GM19351 (cell line): ENCODE data around the gene CHRD.

Experiments used
- ATAC-seq: cut with Tn5 transposase; IDR thresholded peaks from one replicate; pipeline ENCODE4 v1.9.1; 2021; ENCODE audit warnings: mild to moderate bottlenecking, moderate library complexity; ENCODE audit not compliant: unreplicated experiment

The CHRD gene

DNA sequence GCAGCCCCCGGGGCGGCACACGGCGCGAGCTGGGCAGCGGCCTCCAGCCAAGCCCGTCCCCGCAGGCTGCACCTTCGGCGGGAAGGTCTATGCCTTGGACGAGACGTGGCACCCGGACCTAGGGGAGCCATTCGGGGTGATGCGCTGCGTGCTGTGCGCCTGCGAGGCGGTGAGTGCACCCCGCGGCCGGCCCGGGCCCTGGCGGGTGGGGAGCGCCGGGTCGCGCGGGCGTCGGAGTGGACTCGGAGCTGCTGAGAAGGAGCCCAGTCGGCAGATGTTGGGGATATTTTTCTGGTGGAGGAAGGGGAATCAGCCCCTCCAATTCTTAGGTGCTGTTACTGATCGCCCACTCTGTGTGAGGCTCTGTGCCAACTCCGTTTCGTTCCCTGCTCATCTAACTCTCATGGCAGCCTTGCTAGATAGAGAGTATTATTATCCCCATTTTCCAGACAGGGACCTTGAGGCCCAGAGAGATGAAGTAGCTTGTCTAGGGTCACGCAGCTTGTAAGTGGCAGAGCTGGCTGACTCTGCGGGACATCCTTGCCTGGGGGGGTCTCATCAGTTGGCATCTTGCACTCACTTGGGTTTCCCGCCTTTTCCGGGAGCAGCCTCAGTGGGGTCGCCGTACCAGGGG, 890 bp downstream of the CHRD start:
- ATAC-seq: no peak

DNA sequence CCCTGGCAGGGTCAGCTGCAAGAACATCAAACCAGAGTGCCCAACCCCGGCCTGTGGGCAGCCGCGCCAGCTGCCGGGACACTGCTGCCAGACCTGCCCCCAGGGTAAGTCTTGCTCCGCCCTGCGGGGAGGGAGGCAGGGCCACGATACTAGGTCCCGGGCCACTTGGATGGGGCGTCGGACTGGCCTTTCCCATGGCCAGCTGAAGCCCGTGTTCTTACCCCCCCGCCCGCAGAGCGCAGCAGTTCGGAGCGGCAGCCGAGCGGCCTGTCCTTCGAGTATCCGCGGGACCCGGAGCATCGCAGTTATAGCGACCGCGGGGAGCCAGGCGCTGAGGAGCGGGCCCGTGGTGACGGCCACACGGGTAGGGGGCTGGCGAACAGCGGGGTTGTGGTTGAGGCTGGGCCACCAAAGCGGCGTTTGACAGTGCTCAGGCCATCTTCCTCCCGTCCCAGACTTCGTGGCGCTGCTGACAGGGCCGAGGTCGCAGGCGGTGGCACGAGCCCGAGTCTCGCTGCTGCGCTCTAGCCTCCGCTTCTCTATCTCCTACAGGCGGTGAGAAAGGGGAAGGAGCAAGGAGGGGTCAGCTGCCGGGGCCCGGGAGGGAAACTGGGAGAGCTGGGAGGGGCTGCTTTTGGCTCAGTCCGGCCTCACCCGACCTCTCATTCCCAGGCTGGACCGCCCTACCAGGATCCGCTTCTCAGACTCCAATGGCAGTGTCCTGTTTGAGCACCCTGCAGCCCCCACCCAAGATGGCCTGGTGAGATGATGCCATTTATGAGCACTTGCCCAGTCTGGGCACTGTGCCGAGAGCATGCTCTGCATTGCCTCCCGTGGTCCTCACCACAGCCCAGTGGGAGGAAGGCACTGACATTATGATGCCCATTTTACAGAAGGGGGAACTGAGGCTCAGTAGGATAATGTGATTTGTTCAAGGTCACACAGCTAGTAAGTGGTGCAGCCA, 1.7 kb downstream of the CHRD start:
- ATAC-seq: no peak

DNA sequence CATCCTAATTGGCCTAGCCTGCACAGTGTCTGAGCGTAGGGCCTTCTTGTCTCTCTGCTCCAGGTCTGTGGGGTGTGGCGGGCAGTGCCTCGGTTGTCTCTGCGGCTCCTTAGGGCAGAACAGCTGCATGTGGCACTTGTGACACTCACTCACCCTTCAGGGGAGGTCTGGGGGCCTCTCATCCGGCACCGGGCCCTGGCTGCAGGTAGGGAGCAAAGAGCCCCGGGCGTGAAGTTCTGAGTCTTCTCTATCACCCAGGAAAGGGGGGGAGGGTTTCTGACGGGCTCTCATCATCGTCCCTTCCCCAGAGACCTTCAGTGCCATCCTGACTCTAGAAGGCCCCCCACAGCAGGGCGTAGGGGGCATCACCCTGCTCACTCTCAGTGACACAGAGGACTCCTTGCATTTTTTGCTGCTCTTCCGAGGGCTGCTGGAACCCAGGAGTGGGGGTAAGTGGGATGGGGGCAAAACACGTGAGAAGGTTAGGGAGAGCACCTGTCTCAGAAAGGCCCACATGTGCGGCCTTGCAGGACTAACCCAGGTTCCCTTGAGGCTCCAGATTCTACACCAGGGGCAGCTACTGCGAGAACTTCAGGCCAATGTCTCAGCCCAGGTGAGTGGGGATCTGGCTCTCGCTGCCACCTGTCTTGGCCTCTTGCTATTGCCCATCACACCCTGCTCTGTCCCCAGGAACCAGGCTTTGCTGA, 2.6 kb downstream of the CHRD start:
- ATAC-seq: no peak

DNA sequence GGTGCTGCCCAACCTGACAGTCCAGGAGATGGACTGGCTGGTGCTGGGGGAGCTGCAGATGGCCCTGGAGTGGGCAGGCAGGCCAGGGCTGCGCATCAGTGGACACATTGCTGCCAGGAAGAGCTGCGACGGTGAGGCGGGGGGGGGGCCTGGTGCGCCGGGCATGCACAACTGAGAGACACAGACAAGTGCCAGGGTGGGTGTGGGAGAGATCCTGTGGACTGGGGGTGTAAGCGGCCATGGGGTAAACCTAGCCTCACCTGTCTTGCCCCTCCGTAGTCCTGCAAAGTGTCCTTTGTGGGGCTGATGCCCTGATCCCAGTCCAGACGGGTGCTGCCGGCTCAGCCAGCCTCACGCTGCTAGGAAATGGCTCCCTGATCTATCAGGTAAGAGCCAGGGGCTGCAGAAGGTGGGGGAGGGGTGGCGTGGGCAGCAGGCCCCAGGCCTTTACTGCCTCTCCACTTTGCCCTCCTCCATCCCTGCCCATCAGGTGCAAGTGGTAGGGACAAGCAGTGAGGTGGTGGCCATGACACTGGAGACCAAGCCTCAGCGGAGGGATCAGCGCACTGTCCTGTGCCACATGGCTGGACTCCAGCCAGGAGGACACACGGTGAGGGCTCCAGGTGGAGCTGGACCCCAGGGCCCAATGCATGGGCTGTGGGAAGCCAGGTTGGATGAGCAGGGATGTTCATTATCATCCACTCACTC, 3.3 kb downstream of the CHRD start:
- ATAC-seq: no peak

DNA sequence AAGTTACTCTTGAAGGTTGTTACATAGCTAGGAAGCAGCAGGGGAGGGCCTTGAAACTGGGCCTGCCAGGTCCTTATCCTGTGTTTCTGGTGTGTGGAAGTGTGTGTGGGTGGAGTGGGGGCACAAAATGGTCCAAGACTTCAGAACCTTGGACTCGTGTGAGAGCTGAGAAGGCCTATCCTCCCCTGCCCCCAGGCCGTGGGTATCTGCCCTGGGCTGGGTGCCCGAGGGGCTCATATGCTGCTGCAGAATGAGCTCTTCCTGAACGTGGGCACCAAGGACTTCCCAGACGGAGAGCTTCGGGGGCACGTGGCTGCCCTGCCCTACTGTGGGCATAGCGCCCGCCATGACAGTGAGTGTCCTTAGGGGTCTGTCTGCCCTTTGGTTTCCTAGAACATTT, 4.5 kb downstream of the CHRD start:
- no peak for ATAC-seq

DNA sequence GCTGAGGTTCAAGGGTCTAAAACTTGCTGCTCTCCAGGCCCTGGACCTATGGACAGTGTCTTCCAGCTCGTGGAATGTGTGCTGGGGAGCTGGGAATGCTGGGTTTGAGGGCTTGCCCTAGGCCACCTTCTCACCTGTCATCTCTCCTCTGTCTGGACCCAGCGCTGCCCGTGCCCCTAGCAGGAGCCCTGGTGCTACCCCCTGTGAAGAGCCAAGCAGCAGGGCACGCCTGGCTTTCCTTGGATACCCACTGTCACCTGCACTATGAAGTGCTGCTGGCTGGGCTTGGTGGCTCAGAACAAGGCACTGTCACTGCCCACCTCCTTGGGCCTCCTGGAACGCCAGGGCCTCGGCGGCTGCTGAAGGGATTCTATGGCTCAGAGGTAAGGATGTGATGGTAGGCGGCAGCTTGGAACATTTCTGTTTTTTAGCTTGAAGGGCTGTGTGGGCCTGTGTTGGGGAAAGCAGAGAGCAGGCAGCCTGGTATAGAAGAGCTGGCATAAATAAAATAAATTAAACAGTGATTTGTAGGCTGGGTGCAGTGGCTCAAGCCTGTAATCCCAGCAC, 5.1 kb downstream of the CHRD start:
- no peak for ATAC-seq

DNA sequence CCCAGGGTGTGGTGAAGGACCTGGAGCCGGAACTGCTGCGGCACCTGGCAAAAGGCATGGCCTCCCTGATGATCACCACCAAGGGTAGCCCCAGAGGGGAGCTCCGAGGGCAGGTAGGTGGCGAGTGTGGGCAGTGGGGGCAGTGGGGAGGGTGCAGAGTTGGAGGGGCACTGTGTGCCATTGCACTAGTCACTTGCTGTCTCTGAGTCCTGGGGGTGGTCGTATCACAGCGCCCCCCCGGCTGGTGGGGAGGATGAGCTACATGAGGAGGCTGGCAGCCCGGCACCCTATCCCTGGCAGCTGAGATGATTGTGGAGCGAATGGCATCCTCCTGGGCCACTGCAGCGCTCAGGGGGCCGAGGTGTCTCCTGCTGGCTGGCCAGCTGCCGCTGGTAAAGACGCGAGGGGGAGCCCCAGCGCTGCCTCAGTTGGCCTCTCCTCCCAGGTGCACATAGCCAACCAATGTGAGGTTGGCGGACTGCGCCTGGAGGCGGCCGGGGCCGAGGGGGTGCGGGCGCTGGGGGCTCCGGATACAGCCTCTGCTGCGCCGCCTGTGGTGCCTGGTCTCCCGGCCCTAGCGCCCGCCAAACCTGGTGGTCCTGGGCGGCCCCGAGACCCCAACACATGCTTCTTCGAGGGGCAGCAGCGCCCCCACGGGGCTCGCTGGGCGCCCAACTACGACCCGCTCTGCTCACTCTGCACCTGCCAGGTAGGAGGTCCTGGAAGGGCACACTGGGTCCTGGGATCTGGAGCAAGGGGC, 6.4 kb downstream of the CHRD start:
- ATAC-seq: no peak

DNA sequence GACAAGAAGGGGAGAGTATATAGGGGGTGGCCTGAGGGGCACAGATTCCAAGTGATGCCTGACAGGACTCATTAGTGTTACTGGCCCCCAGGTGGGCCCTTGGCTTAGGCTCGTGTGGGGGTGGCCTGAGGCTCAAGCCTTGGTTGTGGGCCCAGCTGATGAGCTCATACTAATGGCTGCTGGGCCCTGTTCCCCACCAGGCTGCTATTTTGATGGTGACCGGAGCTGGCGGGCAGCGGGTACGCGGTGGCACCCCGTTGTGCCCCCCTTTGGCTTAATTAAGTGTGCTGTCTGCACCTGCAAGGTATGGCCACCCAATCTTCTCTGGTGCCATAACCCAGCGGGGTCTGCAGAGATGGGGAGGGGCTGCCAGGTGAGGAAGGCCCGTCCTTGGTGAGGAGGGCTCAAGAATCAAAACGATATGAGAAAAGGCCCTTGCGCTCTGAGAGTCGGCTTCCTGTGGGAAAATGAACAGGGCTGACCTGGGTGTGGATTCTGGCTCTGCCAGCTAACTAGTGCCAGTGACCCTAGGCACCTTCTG, 7.4 kb downstream of the CHRD start:
- ATAC-seq: no peak

DNA sequence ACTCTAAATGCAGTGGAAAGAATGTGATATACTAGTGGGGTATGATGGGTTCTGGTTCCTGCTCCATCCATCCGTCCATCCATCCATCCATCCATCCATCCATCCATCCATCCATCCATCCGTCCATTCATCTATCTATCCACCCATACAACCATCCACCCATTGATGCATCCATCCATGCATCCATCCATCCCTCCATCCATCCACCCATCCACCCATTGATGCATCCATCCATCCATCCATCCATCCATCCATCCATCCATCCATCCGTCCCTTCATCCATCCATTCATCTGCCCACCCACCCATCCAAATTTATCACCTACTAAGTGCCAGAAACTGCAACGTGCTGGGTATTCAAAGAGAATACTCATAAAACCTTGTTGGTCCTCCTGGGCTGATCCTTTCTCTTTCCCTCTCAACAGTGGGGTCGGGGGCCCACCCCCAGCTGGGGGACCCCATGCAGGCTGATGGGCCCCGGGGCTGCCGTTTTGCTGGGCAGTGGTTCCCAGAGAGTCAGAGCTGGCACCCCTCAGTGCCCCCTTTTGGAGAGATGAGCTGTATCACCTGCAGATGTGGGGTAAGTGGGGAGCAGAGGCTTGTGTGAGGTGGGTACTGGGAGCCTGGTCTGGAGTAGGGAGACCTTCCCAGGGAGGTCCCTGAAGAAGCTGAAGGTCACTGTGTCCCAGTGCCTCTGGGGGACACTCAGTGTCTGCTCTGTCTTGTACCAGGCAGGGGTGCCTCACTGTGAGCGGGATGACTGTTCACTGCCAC, 8.5 kb downstream of the CHRD start:
- ATAC-seq: no peak

DNA sequence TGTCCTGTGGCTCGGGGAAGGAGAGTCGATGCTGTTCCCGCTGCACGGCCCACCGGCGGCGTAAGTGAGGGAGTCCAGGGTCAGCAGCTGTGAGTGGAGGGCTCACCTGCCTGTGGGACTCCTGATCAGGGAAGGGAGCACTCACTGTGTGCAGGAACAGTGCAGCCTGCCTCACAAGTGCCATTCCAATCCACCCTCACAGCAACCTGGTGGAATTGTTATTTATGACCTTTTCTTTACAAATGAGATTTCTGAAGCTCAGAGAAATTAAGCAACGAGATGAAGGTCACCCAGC, 9.0 kb downstream of the CHRD start:
- ATAC-seq: no peak

DNA sequence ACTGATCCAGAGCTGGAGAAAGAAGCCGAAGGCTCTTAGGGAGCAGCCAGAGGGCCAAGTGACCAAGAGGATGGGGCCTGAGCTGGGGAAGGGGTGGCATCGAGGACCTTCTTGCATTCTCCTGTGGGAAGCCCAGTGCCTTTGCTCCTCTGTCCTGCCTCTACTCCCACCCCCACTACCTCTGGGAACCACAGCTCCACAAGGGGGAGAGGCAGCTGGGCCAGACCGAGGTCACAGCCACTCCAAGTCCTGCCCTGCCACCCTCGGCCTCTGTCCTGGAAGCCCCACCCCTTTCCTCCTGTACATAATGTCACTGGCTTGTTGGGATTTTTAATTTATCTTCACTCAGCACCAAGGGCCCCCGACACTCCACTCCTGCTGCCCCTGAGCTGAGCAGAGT, 9.5 kb downstream of the CHRD start:
- no peak for ATAC-seq

DNA sequence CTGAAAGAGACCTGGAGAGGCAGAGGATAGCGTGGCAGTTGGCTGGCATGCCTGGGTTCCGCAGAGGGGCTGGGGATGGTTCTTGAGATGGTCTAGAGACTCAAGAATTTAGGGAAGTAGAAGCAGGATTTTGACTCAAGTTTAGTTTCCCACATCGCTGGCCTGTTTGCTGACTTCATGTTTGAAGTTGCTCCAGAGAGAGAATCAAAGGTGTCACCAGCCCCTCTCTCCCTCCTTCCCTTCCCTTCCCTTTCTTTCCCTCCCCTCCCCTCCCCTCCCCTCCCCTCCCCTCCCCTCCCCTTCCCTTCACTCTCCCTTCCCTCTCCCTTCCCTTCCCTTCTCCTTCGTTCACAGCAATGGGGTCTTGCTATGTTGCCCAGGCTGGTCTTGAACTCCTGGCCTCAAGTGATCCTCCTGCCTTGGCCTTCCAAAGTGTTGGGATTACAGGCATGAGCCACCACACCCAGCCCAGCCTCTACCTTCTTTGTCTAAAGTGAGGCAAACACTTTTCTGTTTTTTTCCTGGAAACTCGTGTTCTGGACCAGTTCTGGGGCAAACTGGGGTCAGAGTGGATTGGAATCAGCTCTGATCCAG, 10.2 kb downstream of the CHRD start:
- no peak for ATAC-seq

DNA sequence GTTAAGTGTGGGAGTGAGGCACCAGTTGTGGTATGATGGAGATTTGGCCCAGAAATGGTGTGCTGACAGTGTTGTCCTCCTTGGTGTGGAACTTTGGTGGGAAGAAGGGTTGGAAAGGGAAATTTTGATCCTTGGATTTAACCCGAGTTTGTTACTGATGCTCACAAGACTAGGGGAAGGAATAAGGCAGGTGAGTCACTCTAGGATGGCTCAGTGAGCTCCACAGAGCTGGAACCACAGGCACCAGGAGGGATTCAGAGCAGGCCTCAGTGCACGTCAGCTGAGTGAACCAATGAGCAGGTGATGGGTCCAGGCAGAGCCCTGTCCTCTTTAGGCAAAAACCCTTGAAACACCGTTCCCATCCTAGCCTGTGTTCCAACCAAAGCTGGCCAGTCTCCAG, 11.4 kb downstream of the CHRD start:
- ATAC-seq: no peak

DNA sequence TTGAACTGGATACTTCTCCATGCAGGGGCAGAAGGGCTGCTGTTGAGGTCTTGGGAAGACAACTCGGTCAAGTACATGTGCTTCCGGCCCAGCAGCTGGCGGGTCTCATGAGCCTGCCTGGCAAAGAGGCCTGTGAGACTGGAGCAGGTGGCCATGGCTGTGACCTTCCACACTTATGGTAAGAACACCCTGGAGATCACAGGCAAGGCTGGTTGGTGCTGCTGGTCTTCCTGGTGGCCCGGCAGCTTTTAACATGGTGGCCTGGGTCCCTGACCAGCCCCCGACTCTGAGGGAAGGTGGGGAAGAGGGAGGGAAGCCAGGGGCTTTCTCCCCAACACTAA, 15.4 kb downstream of the CHRD start:
- ATAC-seq: no peak

DNA sequence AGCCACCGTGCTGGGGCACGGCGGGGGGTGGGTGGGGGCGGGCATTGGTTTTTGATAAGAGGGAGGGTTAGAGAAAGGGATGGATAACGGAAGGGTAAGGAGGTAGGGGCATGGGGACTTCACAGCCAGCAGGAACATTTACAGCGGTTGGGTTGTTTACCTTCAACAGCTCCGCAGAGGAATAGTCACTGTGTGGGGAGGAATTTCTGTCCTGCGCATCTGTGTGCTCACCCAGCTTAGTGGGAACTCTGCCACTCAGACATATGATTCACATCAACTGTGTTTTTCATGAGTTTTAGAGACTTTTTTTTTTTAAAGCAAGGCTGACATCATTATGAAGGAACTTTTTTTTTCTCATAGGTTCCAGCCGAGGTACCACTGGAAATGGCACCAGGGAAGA, 19.6 kb downstream of the CHRD start:
- ATAC-seq: no peak

DNA sequence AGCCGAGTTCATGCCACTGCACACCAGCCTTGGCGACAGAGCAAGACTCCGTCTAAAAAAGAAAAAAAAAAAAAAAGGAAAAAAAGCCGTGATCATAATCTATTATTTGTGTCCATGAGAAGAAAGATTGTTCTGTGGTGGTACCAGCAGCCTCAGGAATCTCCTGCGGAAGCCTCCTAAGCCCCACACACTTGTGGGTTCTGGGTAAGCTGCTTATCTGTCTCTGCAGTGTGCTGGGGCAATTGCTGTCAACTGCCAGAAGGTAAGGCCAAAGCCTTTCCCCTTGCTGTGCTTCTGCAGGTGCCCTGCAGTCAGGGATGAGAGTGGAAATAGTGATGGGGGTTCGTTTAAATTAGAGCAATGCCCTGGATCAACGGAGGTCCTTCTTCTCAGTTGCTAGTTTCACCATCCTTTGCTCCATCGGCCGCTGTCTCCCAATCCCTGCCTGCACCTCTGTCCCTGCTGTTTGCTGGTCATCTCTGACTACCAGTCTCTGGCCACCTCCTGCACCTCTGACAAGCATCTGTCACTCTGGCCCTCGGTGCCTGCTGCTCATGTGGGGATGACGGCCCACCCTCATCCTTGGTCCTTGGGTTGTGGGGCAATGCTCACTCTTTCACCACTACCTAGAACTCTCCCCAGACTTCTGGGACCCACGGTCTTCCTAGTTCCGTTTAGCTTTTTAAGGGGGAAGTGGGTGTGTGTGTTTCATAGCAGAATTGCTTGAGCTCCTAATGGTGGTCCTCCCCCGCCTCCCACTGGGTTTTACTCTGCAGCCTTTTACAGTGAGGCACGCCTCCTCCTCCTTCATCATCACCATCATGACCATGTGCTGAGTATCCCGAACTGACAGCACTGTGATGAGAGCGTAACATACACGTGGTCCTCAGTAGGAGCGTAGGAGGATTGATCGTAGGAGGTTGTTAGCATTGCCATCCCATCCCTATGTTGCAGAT, 25.5 kb downstream of the CHRD start:
- no peak for ATAC-seq

DNA sequence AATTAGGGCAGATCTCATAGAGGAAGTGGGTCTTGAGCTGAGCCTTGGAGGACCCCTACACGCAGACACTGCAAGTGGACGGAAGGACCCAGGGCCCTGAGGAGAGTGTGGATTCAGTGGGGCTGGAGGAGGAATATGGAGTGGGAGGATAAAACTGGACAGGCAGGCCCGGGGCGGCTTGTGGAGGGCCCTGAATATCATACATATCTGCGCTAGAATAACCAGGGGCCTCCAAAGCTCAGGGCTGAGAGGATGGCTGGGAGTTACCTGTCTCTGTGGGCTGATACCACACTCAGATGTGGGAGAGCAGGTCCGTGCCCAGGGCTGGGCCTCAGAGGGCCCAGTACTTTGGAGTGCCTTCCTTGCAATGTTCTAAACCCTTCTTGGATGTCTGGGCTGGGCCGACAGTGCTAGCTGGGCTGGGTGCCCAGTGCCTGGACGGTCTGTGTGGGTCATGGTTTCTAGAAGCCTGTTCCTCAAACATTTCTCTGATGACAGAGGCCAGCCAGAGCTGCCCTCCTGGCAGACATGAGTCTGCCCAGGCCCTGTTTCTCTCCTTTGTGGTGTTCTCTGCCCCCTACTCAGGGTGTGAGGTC, 29.6 kb downstream of the CHRD start:
- ATAC-seq: no peak
